Adrenal gland (tissue), 5 donors: ENCODE results near the gene PAMR1.

Source experiments
- POLR2A ChIP-seq, 2 donors: fragments of 450-650 bp; IDR thresholded peaks; one replicate each; pipeline ENCODE4 v1.6.1; 2017; ENCODE audit warnings: antibody characterized with exemption in 2 of 2, mild to moderate bottlenecking in 2 of 2, moderate library complexity in 1 of 2
- TF ChIP-seq, protein P1 (sequence below), 6 experiments: fragments of 450-650 bp in 4 of 6; fragments of 200-600 bp in 2 of 6; sonication (generic) in 1 of 6; IDR thresholded peaks; 1 replicate in 5 of 6; 2 replicates in 1 of 6; pipeline versions ENCODE4 v1.5.1 to v1.8.0; 2016 to 2021; ENCODE audit warnings: antibody characterized with exemption in 6 of 6, mild to moderate bottlenecking in 2 of 6, moderate library complexity in 1 of 6
- donor health status: DM: no; HTN: no; CAD: no.

DNA sequence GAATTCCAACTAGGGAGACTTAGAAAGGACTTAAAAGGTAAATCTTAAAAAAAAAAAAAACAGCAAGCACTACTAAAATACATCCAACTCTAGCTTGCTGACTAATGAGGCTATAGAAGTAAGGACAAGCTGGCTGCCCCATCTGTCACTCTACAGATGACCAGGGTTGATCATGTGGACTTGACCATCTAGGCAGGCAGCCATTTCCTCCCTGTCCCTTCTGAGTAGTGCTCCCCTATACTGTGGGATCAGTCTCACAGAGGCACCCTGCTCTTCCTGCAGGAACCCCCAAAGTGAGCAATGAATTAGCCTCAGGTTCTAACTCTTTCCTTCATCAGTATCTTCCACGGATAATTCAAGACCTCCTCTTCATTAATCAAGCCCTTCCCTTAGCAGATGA is 118.4 kb downstream of the PAMR1 start:
- no peak for TF ChIP-seq POLR2A (IDR thresholded peaks at IDR 0.05)
- TF ChIP-seq, protein P1, sequence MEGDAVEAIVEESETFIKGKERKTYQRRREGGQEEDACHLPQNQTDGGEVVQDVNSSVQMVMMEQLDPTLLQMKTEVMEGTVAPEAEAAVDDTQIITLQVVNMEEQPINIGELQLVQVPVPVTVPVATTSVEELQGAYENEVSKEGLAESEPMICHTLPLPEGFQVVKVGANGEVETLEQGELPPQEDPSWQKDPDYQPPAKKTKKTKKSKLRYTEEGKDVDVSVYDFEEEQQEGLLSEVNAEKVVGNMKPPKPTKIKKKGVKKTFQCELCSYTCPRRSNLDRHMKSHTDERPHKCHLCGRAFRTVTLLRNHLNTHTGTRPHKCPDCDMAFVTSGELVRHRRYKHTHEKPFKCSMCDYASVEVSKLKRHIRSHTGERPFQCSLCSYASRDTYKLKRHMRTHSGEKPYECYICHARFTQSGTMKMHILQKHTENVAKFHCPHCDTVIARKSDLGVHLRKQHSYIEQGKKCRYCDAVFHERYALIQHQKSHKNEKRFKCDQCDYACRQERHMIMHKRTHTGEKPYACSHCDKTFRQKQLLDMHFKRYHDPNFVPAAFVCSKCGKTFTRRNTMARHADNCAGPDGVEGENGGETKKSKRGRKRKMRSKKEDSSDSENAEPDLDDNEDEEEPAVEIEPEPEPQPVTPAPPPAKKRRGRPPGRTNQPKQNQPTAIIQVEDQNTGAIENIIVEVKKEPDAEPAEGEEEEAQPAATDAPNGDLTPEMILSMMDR (IDR thresholded peaks at IDR 0.05), result no peak
